GM19240 (cell line): ENCODE results near the gene KCNJ12.
"Not testable (repeated sequence)": the region's sequence is repeated elsewhere in the genome, so short reads cannot be mapped to it uniquely, and the experiment has no call there.

Experiments used
- DNase-seq: peaks from one replicate; pipeline ENCODE4 v3.0.0; 2011; ENCODE audit warnings: low spot score; ENCODE audit not compliant: insufficient read length

Gene KCNJ12

DNA sequence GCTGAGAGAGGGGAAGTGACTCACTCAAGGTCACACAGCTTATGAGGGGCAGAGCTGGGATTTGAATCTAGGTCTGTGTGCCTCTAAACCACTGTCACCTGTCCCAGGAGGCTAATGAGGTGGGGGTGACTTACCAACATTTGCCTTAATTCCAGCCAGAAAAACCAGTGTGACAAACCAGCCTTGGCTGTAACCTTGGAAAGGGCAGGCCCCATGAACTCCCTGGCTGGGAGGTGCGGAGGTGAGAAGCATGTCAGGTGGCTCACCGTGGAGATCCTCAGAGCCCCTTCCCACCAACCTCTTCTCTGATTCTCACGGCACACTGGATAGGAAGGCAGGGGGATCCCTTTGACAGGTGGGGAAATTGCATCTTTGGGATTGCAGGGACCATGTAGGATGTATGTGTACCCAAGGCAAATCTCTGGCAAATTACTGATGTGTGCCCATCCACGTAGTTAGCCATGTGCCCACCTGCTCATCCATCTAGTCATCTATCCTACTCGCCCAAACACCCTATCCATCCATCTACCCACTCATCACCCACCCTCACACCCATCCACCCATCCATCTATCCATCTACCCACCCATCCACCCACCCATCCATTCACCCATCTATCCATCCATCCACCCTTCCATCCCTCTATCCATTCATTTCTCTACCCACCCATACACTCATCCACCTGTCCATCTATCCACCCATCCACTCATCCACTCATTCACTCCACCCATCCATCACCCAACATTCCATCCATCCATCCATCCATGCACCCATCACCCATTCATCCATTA, 30.7 kb downstream of the KCNJ12 start:
- DNase-seq: not testable (repeated sequence)

DNA sequence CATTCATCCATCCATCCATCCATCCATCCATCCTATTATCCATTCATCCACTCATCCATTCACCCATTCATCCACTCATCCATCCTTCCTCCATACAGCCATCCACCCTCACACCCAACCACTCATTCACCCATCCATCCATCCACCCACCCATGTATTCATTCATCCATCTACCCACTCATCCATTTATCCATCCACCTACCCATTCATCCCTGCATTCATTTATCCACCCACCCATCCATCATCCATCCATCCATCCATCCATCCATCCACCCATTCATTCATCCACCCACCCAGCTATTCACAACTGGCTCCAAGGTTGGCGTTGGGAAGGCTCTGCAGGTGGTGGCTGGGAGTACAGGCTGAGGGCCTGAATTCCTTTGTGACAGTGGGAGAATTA, 31.6 kb downstream of the KCNJ12 start:
- DNase-seq: not testable (repeated sequence)

DNA sequence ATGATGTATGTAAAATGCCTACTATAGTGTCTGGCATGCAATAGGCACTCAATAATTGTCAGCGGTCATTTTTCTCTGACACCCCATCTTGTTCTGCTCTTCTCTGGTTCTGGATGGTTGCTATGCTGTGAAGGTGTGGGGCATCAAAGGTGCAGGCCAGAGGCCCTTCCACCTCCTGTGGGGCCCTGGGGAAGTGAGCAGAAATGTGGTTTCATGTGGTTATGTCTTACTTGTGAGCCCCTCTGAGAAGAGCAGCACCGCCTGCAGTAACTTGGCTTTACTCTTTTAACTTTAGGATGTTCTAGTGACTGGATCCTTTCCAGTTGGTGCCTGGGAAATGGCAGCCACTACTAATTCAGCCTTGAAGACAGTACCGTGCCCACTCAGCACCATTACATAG, 32.1 kb downstream of the KCNJ12 start:
- DNase-seq: not testable (repeated sequence)

DNA sequence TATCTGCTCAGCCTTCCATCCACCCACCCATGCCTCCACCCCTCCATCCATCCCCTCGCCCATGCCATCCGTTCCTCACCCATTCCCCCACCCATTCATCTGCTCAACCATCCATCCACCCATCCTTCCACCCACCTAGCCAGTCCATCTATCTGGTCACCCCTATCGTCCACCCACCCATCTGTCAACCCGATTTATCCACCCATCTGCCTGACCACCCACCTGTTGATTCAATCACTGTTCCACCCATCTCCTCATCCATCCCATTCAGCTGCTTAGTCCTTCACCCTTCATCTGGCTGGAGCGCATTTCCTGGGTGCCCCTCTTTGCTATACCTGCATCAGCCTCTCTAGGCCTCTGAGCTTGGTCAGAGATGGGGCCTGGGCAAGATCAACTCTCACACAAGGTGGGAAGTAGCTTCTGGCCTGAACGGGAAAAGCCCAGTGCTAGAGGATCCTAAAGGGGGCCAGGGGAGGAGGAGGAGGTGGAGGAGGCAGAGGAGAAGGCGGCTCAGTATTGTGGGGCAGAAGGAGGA, 32.7 kb downstream of the KCNJ12 start:
- not testable (repeated sequence) for DNase-seq

DNA sequence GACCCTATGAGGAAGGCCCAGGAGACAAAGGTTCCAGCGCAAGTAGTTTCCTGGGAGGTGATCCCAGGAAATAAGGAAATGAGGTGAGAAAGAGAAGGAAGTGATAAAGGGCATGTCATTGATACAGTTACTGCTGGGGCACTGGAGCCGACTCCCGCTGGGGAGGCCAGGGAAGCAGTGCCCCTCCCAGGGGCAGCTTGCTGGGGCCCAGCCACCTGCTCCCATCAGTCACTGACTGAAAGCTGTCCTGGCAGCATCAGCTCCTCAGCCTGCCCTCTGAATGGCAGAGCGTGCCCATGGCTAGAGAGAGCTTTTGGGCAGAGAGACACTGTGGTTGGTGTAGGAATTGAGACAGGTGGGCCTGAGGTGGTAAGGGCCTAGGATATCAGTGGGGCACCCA, 33.2 kb downstream of the KCNJ12 start:
- not testable (repeated sequence) for DNase-seq

DNA sequence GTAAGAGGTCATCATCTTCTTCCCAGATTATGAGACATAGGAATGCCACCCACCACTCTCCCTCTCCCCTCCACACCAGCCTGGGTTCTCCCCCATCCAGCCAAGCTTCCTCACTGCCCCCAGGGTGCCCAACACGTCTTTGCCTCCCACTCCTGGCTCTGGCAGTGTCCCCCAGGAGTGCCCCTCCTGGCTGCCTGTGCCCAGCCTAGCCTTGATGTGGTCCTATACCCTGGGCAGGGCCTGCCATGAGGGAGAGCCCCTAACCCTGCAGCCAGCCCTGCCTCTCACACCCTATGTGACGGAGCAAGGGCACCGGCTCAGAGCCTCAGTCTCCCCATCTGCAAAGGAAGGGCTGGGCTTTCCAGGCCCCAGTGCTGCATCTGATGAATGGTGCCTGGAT, 33.8 kb downstream of the KCNJ12 start:
- DNase-seq: not testable (repeated sequence)

DNA sequence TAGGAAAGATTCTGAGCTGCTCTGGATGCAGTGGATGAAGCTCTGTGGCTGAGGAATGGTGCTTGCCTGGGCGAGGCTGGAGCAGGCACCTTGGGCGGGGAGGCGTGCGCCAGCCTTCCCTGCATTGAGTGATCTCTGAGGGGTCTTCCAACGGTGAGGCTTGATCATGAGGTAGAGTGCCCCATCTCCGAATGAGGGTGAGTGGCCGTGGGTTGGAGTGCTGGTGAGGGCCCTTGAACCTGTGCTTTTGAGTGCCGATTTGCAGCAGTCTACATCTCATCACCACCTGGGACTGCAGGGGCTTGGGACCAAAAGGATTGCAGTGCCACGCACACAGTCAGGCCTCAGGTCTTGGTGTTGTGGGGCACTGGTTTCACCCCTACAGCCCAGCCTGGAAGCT, 34.2 kb downstream of the KCNJ12 start:
- not testable (repeated sequence) for DNase-seq

DNA sequence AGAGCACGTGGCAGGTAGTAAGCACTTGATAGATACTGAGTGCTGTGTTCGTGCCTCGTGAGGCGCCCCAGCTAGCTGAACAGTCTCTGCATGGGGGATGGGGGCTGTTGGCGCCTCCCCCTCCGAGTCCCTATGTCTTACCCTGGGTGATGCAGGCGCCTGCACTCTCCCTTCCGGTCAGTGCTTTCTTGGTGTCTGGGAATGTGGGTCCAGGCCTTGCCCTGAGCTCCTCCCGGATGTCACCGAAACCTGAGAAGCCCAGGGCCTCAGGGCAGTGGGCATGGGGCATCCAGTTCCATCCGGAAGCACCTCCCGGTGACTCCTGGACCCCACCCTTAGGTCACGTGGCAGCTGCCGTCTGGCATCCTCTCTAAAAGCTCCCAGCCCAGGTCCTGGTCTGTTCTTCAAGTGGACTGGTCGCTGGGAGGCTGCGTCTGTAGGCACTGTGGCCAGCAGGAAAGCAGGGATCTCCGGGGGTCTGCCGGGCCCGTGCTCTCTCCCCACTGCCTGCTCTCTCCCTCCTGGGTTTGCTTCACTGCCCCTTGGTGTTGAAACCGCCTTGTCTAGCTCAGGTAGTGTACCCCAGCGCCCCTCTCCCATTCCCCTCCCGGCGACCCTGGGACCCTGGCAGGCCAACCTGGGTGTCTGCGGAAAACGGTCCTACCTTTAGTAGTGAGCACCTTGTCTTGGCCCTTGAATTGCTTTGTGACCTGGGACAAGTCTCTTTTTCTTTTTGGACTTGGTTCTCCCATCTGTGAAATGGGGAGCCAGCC, 34.9 kb downstream of the KCNJ12 start:
- not testable (repeated sequence) for DNase-seq

DNA sequence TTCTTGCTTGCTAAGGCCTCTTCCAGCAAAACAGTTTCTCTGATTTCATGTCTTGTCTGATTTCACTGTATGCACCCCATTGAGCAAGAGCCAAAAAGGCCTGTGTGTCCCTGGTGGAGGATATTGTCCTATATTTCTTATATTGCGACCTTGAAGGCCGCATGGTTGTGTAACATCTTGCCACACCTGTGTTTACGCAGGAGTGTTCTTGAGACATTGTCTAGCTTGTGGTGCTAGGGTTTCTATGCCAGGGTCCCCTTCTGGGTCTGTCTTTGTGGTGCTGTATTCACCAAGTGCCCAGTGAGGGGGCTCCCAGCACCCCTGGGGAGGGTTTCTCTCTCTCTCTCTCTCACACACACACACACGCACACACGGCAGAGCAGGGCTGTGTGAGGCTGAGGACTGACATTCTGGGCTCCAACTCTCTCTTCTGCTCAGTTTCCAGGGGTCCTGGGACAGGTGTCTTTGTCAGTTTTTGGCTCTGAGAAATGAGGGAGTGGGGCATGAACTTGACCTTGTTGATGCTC, 35.6 kb downstream of the KCNJ12 start:
- not testable (repeated sequence) for DNase-seq

DNA sequence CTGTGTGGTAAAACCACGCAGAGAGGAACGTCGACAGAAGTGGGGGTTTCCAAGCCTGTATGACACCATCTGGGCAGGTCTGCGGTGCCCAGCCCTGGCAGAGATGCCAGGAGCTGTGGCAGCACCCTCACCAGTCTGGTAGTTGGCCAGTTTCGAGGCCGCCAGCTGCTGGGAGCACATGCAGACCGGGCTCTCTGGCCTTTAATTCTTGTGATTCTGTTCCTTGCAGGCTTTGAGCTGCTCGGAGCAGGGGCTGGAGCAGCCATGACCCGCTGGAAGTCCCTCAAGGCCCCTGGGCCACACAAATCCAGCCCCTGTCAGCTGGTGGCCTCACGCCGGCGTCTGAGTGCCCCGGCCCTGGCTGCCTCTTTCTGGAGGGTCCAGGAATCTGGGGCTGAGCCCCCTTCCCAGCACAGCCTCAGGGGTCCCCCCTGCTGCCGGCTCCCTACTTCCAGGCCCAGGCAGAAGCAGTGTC, 36.1 kb downstream of the KCNJ12 start:
- DNase-seq: not testable (repeated sequence)

DNA sequence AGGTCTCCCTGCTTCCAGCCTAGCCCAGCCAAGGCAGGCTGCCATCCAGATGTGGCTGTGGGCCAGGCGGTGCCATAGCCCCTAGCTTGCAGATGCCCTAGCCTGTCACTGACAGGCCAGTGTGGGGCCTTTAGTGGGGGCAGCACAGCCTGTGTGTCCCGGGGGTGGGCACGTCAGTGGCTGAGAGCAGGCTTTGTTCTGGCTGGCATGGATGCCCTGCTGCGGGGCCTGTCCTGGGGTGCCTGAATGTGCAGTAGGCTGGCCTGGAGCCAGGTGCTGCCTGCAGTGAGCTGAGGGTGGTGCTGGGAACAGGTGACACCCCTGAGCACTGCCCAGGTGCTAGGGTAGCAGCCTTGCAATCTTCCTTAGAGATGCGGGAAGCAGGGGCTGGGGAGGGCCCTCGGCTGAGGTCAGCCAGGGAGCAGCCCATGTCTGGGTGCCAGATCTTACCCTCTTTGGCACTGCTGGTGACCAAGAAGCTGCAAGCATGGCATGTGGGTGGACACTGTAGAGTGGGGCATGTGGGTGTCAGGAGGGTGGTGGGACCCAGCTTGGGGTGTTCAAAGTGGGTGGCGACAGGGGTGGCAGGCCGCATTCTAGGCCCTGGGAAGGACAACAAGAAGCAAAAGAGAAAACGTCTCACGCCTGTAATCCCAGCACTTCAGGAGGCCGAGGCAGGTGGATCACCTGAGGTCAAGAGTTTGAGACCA, 37.6 kb downstream of the KCNJ12 start:
- DNase-seq: not testable (repeated sequence)

DNA sequence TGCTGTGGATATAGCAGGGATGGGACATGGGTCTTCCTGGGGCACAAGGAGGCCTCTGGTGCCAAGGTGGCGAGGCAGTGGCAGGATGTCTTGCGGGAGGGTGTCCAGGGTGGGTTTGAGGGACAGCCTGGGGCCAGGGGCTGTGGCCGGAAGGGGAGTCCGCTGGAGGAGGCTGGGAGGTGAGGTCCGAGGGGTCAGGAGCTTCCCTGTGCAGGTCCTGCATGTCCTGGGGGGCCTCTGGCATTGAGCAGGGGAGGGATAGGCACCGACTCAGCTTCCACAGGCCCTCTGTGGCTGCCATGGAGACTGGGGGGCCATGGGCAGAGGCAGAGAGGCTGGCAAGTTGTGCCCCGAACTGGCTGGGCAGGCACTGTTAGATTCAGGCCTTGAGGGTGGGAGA, 38.5 kb downstream of the KCNJ12 start:
- not testable (repeated sequence) for DNase-seq

DNA sequence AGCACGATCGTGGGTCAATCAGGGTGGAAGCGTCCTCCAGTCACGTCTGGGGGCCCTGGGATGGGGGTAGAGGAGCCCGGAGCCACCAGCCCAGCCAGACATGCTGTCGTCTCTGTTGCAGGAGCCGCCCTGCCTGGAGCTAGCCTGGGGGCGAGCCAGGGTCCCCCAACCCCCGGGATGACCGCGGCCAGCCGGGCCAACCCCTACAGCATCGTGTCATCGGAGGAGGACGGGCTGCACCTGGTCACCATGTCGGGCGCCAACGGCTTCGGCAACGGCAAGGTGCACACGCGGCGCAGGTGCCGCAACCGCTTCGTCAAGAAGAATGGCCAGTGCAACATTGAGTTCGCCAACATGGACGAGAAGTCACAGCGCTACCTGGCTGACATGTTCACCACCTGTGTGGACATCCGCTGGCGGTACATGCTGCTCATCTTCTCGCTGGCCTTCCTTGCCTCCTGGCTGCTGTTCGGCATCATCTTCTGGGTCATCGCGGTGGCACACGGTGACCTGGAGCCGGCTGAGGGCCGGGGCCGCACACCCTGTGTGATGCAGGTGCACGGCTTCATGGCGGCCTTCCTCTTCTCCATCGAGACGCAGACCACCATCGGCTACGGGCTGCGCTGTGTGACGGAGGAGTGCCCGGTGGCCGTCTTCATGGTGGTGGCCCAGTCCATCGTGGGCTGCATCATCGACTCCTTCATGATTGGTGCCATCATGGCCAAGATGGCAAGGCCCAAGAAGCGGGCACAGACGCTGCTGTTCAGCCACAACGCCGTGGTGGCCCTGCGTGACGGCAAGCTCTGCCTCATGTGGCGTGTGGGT, 39.2 kb downstream of the KCNJ12 start:
- DNase-seq: not testable (repeated sequence)

DNA sequence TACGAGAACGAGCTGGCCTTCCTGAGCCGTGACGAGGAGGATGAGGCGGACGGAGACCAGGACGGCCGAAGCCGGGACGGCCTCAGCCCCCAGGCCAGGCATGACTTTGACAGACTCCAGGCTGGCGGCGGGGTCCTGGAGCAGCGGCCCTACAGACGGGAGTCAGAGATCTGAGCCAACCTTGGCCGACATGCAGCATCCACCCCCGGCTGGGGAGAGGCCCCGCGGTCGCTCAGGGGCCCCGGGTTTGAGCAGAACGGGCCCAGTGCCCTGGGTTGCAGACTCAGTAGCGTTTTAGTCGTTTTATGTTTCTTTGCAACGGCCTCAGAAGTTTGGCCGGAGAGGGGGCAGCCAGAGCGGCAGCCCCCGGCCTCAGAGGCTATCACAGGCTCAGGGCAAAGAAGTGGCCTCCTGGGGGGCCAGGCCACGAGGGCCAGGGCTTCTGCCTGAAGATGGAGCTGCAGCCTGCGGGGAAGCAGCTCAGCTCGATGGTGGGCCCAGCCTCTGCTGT, 40.4 kb downstream of the KCNJ12 start:
- DNase-seq: not testable (repeated sequence)

DNA sequence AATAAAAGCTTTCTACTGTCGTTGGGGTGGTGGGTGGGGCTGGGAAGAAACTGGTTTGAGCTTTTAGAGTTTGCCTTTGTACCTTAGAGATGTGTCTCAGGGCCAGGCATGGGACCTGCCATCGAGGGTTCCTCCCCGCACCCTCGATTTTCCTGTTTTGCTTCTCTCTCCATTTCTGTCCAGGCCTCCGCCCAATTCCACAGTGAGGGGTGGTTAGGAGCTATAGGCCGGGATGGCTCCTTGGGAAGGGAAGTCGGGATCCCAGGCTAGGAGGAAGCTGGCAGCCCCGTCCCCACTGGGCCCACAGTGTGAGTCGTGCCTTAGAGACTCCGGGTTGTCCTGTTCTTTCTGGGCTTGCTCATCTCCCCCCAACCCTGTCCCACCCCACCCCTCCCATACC, 41.2 kb downstream of the KCNJ12 start:
- not testable (repeated sequence) for DNase-seq

DNA sequence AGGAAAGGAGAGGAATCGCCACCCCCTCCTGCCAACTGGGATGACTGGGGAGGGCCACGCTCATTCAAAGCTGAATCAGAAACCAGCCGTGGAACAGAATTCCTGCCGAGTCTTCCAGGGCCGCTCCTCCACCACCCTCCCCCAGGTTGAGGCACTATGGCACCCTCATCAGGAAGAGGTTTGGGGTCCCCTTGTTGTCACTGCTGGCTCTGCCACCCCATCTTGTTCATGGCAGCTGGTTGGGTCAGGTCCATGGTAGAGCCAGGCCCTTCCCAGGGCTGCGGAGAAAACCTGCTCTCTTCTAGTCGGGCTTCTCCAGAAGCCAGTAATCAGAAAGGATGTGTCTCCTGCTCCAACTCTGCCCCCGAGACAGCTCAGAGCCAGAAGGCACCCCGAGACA, 41.8 kb downstream of the KCNJ12 start:
- DNase-seq: no peak

DNA sequence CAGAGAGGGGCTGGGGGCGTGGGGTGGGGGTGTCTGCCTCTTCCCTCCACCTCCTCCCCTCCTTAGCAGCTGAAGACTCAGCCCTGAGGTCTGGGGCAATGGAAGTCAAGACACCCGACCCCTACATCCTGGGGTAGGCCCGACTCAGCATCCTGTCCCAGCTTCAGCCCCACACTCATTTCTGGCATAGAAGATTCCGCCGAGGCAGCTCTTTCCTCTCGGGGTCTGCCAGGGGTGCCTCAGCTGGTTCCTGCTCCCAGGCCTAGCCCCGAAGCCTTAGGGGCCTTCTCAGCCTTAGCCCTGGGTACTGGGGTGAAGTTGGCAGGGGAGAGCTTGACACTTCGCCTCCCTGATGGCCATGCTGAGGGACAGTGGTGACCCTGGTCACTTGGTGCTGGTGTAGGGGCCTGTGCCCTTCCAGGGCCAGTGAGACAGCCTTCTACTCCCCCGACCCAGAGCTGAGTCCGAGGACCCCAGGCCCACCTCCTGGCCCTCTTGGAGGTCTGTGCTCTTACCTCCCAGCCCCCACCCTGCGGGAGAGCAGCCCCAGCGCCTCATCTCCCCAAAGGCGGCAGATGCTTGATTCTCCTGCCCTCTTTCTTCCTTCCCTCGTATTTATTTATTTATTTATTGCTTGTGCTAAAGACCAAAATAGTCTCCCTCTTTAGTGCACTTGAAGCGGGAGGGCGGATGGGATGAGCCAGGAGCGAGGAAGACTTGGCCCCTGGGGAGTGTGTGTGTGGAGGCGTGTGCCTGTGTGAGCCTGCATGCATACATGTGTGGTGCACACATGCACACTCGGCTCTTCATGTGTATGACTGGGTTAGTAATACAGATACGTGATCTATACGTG, 42.5 kb downstream of the KCNJ12 start:
- DNase-seq: no peak

DNA sequence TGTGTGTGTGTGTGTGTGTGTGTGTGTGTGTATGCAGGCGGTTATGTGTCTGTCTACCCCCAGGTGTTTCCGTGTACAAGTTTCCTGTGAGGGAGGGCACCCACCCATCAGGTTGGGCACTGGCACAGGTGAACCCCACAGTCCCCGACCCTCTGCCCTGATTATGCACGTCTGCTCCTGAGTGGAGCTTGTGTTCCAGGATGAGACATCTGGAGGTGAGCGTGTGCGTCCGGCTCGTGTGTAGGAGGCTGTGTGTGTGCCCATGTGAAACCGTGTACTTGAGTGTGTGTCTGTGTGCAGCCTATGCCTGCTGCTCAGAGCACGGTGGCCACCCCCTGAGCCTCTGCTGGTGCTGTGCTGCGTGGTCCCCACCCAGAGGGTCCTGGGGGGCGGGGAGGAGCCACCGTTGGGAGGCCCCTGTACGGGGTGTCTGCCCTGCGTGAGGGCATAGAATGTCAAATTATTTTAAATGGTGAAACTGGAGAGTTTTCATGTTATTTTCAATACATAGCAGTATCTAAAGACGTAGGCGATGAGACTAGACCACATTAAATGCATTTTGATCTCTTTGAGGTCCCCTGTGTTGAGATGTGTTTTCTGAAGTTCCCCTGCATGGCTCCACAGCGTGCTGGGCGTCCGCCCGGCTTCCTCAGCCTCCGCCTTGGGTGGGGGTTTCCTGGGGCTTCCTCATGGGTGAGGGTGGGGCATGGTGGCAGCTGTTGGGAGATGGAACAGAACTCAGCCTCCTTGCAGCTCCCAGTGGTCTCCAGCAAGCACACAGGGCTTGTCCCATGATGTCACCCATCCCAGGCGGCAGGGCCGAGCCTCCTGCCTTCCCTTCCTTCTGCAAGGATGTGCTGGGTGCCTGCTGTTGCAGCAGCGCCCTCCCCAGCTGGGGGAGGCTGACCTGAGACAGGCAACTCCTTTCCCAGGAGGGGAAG, 43.4 kb downstream of the KCNJ12 start:
- DNase-seq: no peak
